Body of pancreas (tissue), 4 donors: ENCODE results near the gene JCAD. TPM values are rescaled to one million over a fixed set of nuclear protein-coding genes. Genes with fewer than 3 reads are reported as not detected.

Experiments
- ATAC-seq: fragments of 150-250 bp; one replicate; pipeline ENCODE4 v1.9.1; 2016
- DNase-seq, 4 donors: peaks; one replicate each; pipeline ENCODE4 v3.0.0-alpha.2; 2019
- H3K27ac ChIP-seq, 4 donors: fragments of 200-600 bp; sonication (generic); 1 replicate in 3 of 4; 2 replicates in 1 of 4; pipeline versions ENCODE4 v1.5.1 to v1.6.1; 2016 to 2019; ENCODE audit warnings: mild to moderate bottlenecking in 1 of 4, mixed read lengths in 1 of 4, moderate library complexity in 1 of 4
- H3K27me3 ChIP-seq, 2 donors: fragments of 200-600 bp; sonication (generic); one replicate each; pipeline ENCODE4 v1.6.0; 2016; ENCODE audit warnings: mild to moderate bottlenecking in 1 of 2
- H3K36me3 ChIP-seq, 2 donors: fragments of 200-600 bp; sonication (generic); replicated peaks in 1 of 2; 2 replicates each; pipeline ENCODE4 v1.5.1; 2016; ENCODE audit warnings: low read depth in 2 of 2; ENCODE audit not compliant: insufficient read depth in 1 of 2
- H3K4me1 ChIP-seq: fragments of 200-600 bp; sonication (generic); one replicate; pipeline ENCODE4 v1.6.0; 2016
- H3K4me3 ChIP-seq, 2 donors: fragments of 200-600 bp; sonication (generic); 1 replicate in 1 of 2; 2 replicates in 1 of 2; pipeline ENCODE4 v1.5.1; 2016 to 2019
- H3K9me3 ChIP-seq, 3 donors: fragments of 200-600 bp; sonication (generic); 1 replicate in 2 of 3; 2 replicates in 1 of 3; pipeline ENCODE4 v1.5.1; 2016
- CTCF ChIP-seq, 7 experiments: fragments of 450-650 bp in 4 of 7; fragments of 200-600 bp in 3 of 7; sonication (generic) in 3 of 7; IDR thresholded peaks; one replicate each; pipeline ENCODE4 v1.5.1; 2016 to 2019; ENCODE audit warnings: antibody characterized with exemption in 7 of 7
- POLR2A ChIP-seq, 3 donors: fragments of 450-650 bp; IDR thresholded peaks; one replicate each; pipeline ENCODE4 v1.6.1; 2016; ENCODE audit warnings: antibody characterized with exemption in 3 of 3, mild to moderate bottlenecking in 2 of 3
- WGBS, 2 donors: methylation state at CpG; one replicate each; pipeline ENCODE4 v1.1.5; 2017; 5-methylcytosine and 5-hydroxymethylcytosine counted together
- intact Hi-C: fragments of 100-400 bp; cut with DNase I; formaldehyde crosslinking; loops from one replicate; pipeline ENCODE4 v1.15.1; 2023
- total RNA-seq, 2 donors: library from RNA; depleted of rRNA; stranded (reverse); fragments of >200 nt; gene quantifications; one replicate each; pipeline ENCODE4 v1.1.0, GENCODE V29; 2016

The JCAD gene
- total RNA-seq, 2 donors from 2014 or later = 15.3 to 22.4 TPM

- Histone ChIP-seq H3K27me3 (no peaks in the 10 kb centered on the region), H3K9me3 (no peaks in the 10 kb centered on the region), H3K36me3 (no peaks in the 10 kb centered on the region), H3K4me3 (no peak overlapping the region), H3K27ac (no peak overlapping the region), H3K4me1 (peaks cover 17% of the 10 kb centered on the region)
- WGBS, 2 donors = 72 to 87% methylated on average over 4 of the region's 4 CpGs
- no peak for TF ChIP-seq CTCF (IDR thresholded peaks at IDR 0.05)
- TF ChIP-seq POLR2A (IDR thresholded peaks at IDR 0.05) = no peak
- intact Hi-C loops = no loop called here
- DNase-seq (no peak), ATAC-seq (no peak)
Measured at GRCh38 chr10:29977171-29977570, 82.2 kb downstream of the JCAD start.

- intact Hi-C loops = no loop called here
- 61 to 66% methylated on average over 2 of the region's 2 CpGs for whole genome bisulfite sequencing, 2 donors
Measured at GRCh38 chr10:29976134-29976533, 83.3 kb downstream of the JCAD start.

GRCh38 chr10:29974773-29975172, 84.6 kb downstream of the JCAD start:
- Histone ChIP-seq H3K27me3 (no peaks in the 10 kb centered on the region), H3K27ac (no peak overlapping the region), H3K36me3 (no peaks in the 10 kb centered on the region), H3K4me1 (peaks cover 12% of the 10 kb centered on the region), H3K4me3 (no peak overlapping the region), H3K9me3 (no peaks in the 10 kb centered on the region)
- intact Hi-C loops = no loop called here
- TF ChIP-seq CTCF (IDR thresholded peaks at IDR 0.05) (no peak), POLR2A (IDR thresholded peaks at IDR 0.05) (no peak)
- ATAC-seq (no peak), DNase-seq (no peak)
- WGBS, 2 donors = 72 to 86% methylated on average over 3 of the region's 3 CpGs

More at GRCh38 chr10:29976134-29976533, 83.3 kb downstream of the JCAD start:
- H3K27ac ChIP-seq = no peak overlapping the region
- H3K4me1 ChIP-seq = peaks cover 17% of the 10 kb centered on the region
- TF ChIP-seq POLR2A (IDR thresholded peaks at IDR 0.05) (no peak), CTCF (IDR thresholded peaks at IDR 0.05) (no peak)
- DNase-seq (no peak), ATAC-seq (no peak)
- H3K36me3 ChIP-seq = no peaks in the 10 kb centered on the region
- H3K9me3 ChIP-seq = no peaks in the 10 kb centered on the region
- H3K4me3 ChIP-seq = no peak overlapping the region
- H3K27me3 ChIP-seq = no peaks in the 10 kb centered on the region

GRCh38 chr10:29973921-29974320, 85.5 kb downstream of the JCAD start:
- WGBS, 2 donors = 80 to 85% methylated on average over 5 of the region's 5 CpGs
- Histone ChIP-seq H3K36me3 (no peaks in the 10 kb centered on the region), H3K27me3 (no peaks in the 10 kb centered on the region), H3K4me1 (peaks cover 4% of the 10 kb centered on the region), H3K4me3 (no peak overlapping the region), H3K27ac (no peak overlapping the region), H3K9me3 (no peaks in the 10 kb centered on the region)
- ATAC-seq (no peak), DNase-seq (no peak)
- intact Hi-C loops = no loop called here
- no peak for TF ChIP-seq POLR2A (IDR thresholded peaks at IDR 0.05)
- no peak for TF ChIP-seq CTCF (IDR thresholded peaks at IDR 0.05)

- DNase-seq (no peak), ATAC-seq (no peak)
- no peaks in the 10 kb centered on the region for H3K9me3 ChIP-seq
- H3K27me3 ChIP-seq = no peaks in the 10 kb centered on the region
- 72 to 88% methylated on average over 2 of the region's 2 CpGs for WGBS, 2 donors
- intact Hi-C loops = no loop called here
- no peaks in the 10 kb centered on the region for H3K36me3 ChIP-seq
- no peak for TF ChIP-seq POLR2A (IDR thresholded peaks at IDR 0.05)
- no peak for TF ChIP-seq CTCF (IDR thresholded peaks at IDR 0.05)
- H3K4me3 ChIP-seq = no peak overlapping the region
- H3K27ac ChIP-seq = no peak overlapping the region
- no peaks in the 10 kb centered on the region for H3K4me1 ChIP-seq
Measured at GRCh38 chr10:29970576-29970975, 88.8 kb downstream of the JCAD start.
